SK-N-SH (cell line): ENCODE data around the gene PCCB. TPM values are rescaled to one million over a fixed set of nuclear protein-coding genes. Genes with fewer than 3 reads are reported as not detected.

Experiments used
- CTCF ChIA-PET: fragments of 300-600, 350-600 bp; formaldehyde crosslinking; extraction: SDS; loops from one replicate; lab custom pipeline; 2021; lab: Yijun Ruan, JAX
- POLR2A ChIA-PET: fragments of 350-600 bp; sonication (Branson Sonifier 250); formaldehyde crosslinking; extraction: SDS; loops from one replicate; lab custom pipeline; 2020; ENCODE audit warnings: antibody characterized with exemption, inconsistent platforms; lab: Yijun Ruan, JAX
- DNase-seq: peaks from one replicate; pipeline ENCODE4 v3.0.0; 2012
- H2AFZ ChIP-seq: fragments of 200-600 bp; sonication (generic); 2 replicates; pipeline ENCODE4 v1.8.1; 2016; ENCODE audit warnings: antibody characterized with exemption, mild to moderate bottlenecking, low read depth
- H3F3A ChIP-seq: fragments of 200-600 bp; sonication (generic); replicated peaks from 2 replicates; pipeline ENCODE3; 2016; ENCODE audit warnings: antibody characterized with exemption, mild to moderate bottlenecking; ENCODE audit not compliant: insufficient read depth
- H3K27ac ChIP-seq, 2 experiments: fragments of 200-500 bp in 1 of 2; fragments of 200-600 bp in 1 of 2; sonication (Bioruptor generic) in 1 of 2; sonication (generic), shearing (Covaris generic) in 1 of 2; 2 replicates each; pipeline versions ENCODE4 v1.5.1 to v1.6.1; 2014 to 2016; ENCODE audit warnings: low read depth in 2 of 2, inconsistent platforms in 1 of 2, low read length in 1 of 2, mild to moderate bottlenecking in 1 of 2, mixed read lengths in 1 of 2
- H3K27me3 ChIP-seq: fragments of 200-600 bp; sonication (generic), shearing (Covaris generic); 2 replicates; pipeline ENCODE4 v1.6.1; 2016; ENCODE audit warnings: mixed run types; ENCODE audit not compliant: insufficient read depth
- H3K36me3 ChIP-seq, 2 experiments: fragments of 200-500 bp in 1 of 2; fragments of 200-600 bp in 1 of 2; sonication (Bioruptor generic) in 1 of 2; sonication (generic) in 1 of 2; replicated peaks in 1 of 2; 2 replicates each; pipeline versions ENCODE3 to v1.5.1; 2014 to 2016; ENCODE audit warnings: low read length in 1 of 2, mild to moderate bottlenecking in 1 of 2; ENCODE audit not compliant: insufficient read depth in 2 of 2, control insufficient read depth in 1 of 2
- H3K4me1 ChIP-seq, 2 experiments: fragments of 200-500 bp in 1 of 2; fragments of 200-600 bp in 1 of 2; sonication (Bioruptor generic) in 1 of 2; sonication (generic), shearing (Covaris generic) in 1 of 2; 2 replicates each; pipeline versions ENCODE4 v1.5.1 to v1.6.1; 2014 to 2016; ENCODE audit warnings: low read depth in 1 of 2, low read length in 1 of 2, mixed run types in 1 of 2; ENCODE audit not compliant: insufficient read depth in 2 of 2, control insufficient read depth in 1 of 2
- H3K4me2 ChIP-seq: fragments of 200-600 bp; sonication (generic), shearing (Covaris generic); 2 replicates; pipeline ENCODE4 v1.6.1; 2017; ENCODE audit warnings: mixed run types
- H3K4me3 ChIP-seq, 2 experiments: fragments of 200-500 bp in 1 of 2; fragments of 200-600 bp in 1 of 2; sonication (Bioruptor generic) in 1 of 2; sonication (generic), shearing (Covaris generic) in 1 of 2; 2 replicates each; pipeline versions ENCODE4 v1.5.1 to v1.8.1; 2014 to 2016; ENCODE audit warnings: low read depth in 2 of 2, inconsistent platforms in 1 of 2, low read length in 1 of 2, mild to moderate bottlenecking in 1 of 2, mixed read lengths in 1 of 2, moderate library complexity in 1 of 2
- H3K79me2 ChIP-seq: fragments of 200-600 bp; sonication (generic); 2 replicates; pipeline ENCODE4 v1.8.1; 2017; ENCODE audit warnings: mild to moderate bottlenecking; ENCODE audit not compliant: insufficient read depth
- H3K9ac ChIP-seq: fragments of 200-600 bp; sonication (generic); 2 replicates; pipeline ENCODE4 v1.6.1; 2017; ENCODE audit warnings: mixed run types
- H3K9me2 ChIP-seq: fragments of 200-600 bp; sonication (generic); 2 replicates; pipeline ENCODE4 v1.6.1; 2017; ENCODE audit warnings: mixed run types
- H3K9me3 ChIP-seq: fragments of 200-600 bp; sonication (generic); 2 replicates; pipeline ENCODE4 v1.6.1; 2017; ENCODE audit warnings: mixed run types, mild to moderate bottlenecking, moderate library complexity
- H4K20me1 ChIP-seq: fragments of 200-600 bp; sonication (generic); 2 replicates; pipeline ENCODE4 v1.6.1; 2017; ENCODE audit warnings: mild to moderate bottlenecking, mixed run types; ENCODE audit not compliant: insufficient read depth
- ELF1 ChIP-seq: IDR thresholded peaks from 2 replicates; pipeline ENCODE4 v1.4.0; 2012
- JUND ChIP-seq: IDR thresholded peaks from 2 replicates; pipeline ENCODE4 v1.4.0; 2012
- MXI1 ChIP-seq: IDR thresholded peaks from 2 replicates; pipeline ENCODE4 v1.6.1; 2012; ENCODE audit warnings: mild to moderate bottlenecking, low read depth, low read length, improper control_type of control experiment
- NFIC ChIP-seq: IDR thresholded peaks from 2 replicates; pipeline ENCODE4 v1.4.0; 2012; ENCODE audit warnings: borderline replicate concordance
- NRF1 ChIP-seq: IDR thresholded peaks from 2 replicates; pipeline ENCODE4 v1.6.1; 2012; ENCODE audit warnings: low read depth, mild to moderate bottlenecking, low read length
- POLR2AphosphoS5 ChIP-seq: IDR thresholded peaks from 2 replicates; pipeline ENCODE4 v1.6.1; 2012; ENCODE audit warnings: low read depth, low read length
- RAD21 ChIP-seq: IDR thresholded peaks from 2 replicates; pipeline ENCODE4 v1.6.1; 2012; ENCODE audit warnings: mild to moderate bottlenecking, low read length
- RFX5 ChIP-seq: IDR thresholded peaks from 2 replicates; pipeline ENCODE4 v1.6.1; 2012; ENCODE audit warnings: mild to moderate bottlenecking, improper control_type of control experiment, low read length
- SIN3A ChIP-seq: IDR thresholded peaks from 2 replicates; pipeline ENCODE4 v1.6.1; 2012; ENCODE audit warnings: low read depth, mild to moderate bottlenecking, low read length, moderate library complexity, borderline replicate concordance
- SMC3 ChIP-seq: IDR thresholded peaks from 2 replicates; pipeline ENCODE4 v1.6.1; 2012; ENCODE audit warnings: low read depth, low read length, improper control_type of control experiment
- TAF1 ChIP-seq: IDR thresholded peaks from 2 replicates; pipeline ENCODE4 v1.6.1; 2012; ENCODE audit warnings: low read depth, mild to moderate bottlenecking, low read length, moderate library complexity, borderline replicate concordance
- WGBS: methylation state at CpG from one replicate; pipeline ENCODE4 v1.1.6; 2017; ENCODE audit warnings: low lambda C conversion rate; 5-methylcytosine and 5-hydroxymethylcytosine counted together
- polyA plus RNA-seq, 3 experiments: library from polyadenylated mRNA; depleted of rRNA; stranded (reverse); fragments of >200 nt; gene quantifications; 2 replicates each; pipeline ENCODE4 v1.2.3, GENCODE V29; 2012
- TF ChIP-seq, protein P1 (sequence below): IDR thresholded peaks from 2 replicates; pipeline ENCODE4 v1.4.0; 2012; ENCODE audit warnings: low read depth
- TF ChIP-seq, protein P2 (sequence below): IDR thresholded peaks from 2 replicates; pipeline ENCODE4 v1.4.0; 2012; ENCODE audit warnings: low read depth, borderline replicate concordance
- TF ChIP-seq, protein P3 (sequence below): IDR thresholded peaks from 2 replicates; pipeline ENCODE4 v1.6.1; 2012; ENCODE audit warnings: mild to moderate bottlenecking, low read depth, low read length, moderate library complexity
- TF ChIP-seq, protein P4 (sequence below): IDR thresholded peaks from 2 replicates; pipeline ENCODE4; 2012
- TF ChIP-seq, protein P5 (sequence below): fragments of 150-350 bp; IDR thresholded peaks from 2 replicates; pipeline ENCODE4 v1.6.1; 2016; ENCODE audit warnings: mild to moderate bottlenecking, low read depth, low read length
- TF ChIP-seq, protein P6 (sequence below): IDR thresholded peaks from 2 replicates; pipeline ENCODE4 v1.4.0; 2012; ENCODE audit warnings: low read depth, borderline replicate concordance

PCCB gene
- polyA plus RNA-seq, 1 of the 3 experiments (the other 2 are of a cell fraction): 67.5 TPM

DNA sequence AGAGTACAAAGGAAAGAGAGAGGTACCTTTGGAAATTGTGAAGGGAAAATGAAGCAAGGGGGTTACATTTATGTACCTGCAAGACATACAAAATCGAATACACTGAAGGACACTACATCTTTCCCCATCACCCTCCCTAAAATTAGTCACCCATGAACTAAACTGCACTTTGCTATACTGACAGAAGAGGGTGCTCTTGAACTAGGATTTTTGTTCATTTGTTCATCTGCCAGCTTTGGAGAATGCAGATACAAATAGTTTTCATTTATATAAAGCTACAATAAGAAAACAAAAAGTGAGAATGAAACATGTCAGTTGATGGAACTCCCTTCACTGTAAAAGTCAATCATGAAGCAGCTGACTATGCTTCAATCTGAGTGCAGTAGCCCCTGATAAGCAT, 55.7 kb downstream of the PCCB start:
- ChIA-PET POLR2A (no interaction called here), CTCF (no interaction called here)
- WGBS: no CpG with 5 or more reads among the region's 1 CpG
- Histone ChIP-seq H3F3A (no peaks in the 10 kb centered on the region), H4K20me1 (no peaks in the 10 kb centered on the region), H3K36me3 (peaks cover 5 to 15% of the 10 kb centered on the region in 2 experiments), H3K9me2 (no peaks in the 10 kb centered on the region), H3K4me2 (no peak overlapping the region), H3K9ac (no peak overlapping the region), H3K4me3 (no peak overlapping the region), H3K27me3 (no peaks in the 10 kb centered on the region), H3K79me2 (no peaks in the 10 kb centered on the region), H2AFZ (no peak overlapping the region), H3K27ac (no peak overlapping the region), H3K4me1 (no peaks in the 10 kb centered on the region), H3K9me3 (no peaks in the 10 kb centered on the region)
- TF ChIP-seq NFIC (no peak), ELF1 (no peak), POLR2AphosphoS5 (no peak), SMC3 (no peak), RAD21 (no peak), RFX5 (no peak), JUND (no peak), TAF1 (no peak), NRF1 (no peak), MXI1 (no peak), SIN3A (no peak)
- TF ChIP-seq, protein P1, sequence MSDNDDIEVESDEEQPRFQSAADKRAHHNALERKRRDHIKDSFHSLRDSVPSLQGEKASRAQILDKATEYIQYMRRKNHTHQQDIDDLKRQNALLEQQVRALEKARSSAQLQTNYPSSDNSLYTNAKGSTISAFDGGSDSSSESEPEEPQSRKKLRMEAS: no peak
- TF ChIP-seq, protein P2, sequence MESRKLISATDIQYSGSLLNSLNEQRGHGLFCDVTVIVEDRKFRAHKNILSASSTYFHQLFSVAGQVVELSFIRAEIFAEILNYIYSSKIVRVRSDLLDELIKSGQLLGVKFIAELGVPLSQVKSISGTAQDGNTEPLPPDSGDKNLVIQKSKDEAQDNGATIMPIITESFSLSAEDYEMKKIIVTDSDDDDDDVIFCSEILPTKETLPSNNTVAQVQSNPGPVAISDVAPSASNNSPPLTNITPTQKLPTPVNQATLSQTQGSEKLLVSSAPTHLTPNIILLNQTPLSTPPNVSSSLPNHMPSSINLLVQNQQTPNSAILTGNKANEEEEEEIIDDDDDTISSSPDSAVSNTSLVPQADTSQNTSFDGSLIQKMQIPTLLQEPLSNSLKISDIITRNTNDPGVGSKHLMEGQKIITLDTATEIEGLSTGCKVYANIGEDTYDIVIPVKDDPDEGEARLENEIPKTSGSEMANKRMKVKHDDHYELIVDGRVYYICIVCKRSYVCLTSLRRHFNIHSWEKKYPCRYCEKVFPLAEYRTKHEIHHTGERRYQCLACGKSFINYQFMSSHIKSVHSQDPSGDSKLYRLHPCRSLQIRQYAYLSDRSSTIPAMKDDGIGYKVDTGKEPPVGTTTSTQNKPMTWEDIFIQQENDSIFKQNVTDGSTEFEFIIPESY: no peak
- TF ChIP-seq, protein P3, sequence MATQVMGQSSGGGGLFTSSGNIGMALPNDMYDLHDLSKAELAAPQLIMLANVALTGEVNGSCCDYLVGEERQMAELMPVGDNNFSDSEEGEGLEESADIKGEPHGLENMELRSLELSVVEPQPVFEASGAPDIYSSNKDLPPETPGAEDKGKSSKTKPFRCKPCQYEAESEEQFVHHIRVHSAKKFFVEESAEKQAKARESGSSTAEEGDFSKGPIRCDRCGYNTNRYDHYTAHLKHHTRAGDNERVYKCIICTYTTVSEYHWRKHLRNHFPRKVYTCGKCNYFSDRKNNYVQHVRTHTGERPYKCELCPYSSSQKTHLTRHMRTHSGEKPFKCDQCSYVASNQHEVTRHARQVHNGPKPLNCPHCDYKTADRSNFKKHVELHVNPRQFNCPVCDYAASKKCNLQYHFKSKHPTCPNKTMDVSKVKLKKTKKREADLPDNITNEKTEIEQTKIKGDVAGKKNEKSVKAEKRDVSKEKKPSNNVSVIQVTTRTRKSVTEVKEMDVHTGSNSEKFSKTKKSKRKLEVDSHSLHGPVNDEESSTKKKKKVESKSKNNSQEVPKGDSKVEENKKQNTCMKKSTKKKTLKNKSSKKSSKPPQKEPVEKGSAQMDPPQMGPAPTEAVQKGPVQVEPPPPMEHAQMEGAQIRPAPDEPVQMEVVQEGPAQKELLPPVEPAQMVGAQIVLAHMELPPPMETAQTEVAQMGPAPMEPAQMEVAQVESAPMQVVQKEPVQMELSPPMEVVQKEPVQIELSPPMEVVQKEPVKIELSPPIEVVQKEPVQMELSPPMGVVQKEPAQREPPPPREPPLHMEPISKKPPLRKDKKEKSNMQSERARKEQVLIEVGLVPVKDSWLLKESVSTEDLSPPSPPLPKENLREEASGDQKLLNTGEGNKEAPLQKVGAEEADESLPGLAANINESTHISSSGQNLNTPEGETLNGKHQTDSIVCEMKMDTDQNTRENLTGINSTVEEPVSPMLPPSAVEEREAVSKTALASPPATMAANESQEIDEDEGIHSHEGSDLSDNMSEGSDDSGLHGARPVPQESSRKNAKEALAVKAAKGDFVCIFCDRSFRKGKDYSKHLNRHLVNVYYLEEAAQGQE: no peak
- TF ChIP-seq, protein P4, sequence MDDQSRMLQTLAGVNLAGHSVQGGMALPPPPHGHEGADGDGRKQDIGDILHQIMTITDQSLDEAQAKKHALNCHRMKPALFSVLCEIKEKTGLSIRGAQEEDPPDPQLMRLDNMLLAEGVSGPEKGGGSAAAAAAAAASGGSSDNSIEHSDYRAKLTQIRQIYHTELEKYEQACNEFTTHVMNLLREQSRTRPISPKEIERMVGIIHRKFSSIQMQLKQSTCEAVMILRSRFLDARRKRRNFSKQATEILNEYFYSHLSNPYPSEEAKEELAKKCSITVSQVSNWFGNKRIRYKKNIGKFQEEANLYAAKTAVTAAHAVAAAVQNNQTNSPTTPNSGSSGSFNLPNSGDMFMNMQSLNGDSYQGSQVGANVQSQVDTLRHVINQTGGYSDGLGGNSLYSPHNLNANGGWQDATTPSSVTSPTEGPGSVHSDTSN: no peak
- TF ChIP-seq, protein P5, sequence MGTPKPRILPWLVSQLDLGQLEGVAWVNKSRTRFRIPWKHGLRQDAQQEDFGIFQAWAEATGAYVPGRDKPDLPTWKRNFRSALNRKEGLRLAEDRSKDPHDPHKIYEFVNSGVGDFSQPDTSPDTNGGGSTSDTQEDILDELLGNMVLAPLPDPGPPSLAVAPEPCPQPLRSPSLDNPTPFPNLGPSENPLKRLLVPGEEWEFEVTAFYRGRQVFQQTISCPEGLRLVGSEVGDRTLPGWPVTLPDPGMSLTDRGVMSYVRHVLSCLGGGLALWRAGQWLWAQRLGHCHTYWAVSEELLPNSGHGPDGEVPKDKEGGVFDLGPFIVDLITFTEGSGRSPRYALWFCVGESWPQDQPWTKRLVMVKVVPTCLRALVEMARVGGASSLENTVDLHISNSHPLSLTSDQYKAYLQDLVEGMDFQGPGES: no peak
- TF ChIP-seq, protein P6, sequence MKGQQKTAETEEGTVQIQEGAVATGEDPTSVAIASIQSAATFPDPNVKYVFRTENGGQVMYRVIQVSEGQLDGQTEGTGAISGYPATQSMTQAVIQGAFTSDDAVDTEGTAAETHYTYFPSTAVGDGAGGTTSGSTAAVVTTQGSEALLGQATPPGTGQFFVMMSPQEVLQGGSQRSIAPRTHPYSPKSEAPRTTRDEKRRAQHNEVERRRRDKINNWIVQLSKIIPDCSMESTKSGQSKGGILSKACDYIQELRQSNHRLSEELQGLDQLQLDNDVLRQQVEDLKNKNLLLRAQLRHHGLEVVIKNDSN: no peak
- DNase-seq: no peak
